B cell (primary cell): ENCODE data around the gene UBE2F.
"Not testable (repeated sequence)": the region's sequence is repeated elsewhere in the genome, so short reads cannot be mapped to it uniquely, and the experiment has no call there.

ENCODE experiments used
- CTCF ChIP-seq: fragments of 200-600 bp; IDR thresholded peaks from one replicate; pipeline ENCODE4 v1.8.0; 2022; ENCODE audit warnings: antibody characterized with exemption, mild to moderate bottlenecking
- EZH2 ChIP-seq: IDR thresholded peaks from 2 replicates; pipeline ENCODE4 v1.6.1; 2012; ENCODE audit warnings: borderline replicate concordance, low read depth, mild to moderate bottlenecking, moderate library complexity, low read length; ENCODE audit not compliant: insufficient read depth, poor library complexity, severe bottlenecking

- not testable (repeated sequence) for TF ChIP-seq EZH2, CTCF
Observed at GRCh38 chr2:237963490-237963991, 3.3 kb upstream of the UBE2F start.
